ENCODE data around the gene KRTAP2-2. TPM values are rescaled to one million over a fixed set of nuclear protein-coding genes. Genes with fewer than 3 reads are reported as not detected.
"Not testable (repeated sequence)": the region's sequence is repeated elsewhere in the genome, so short reads cannot be mapped to it uniquely, and the experiment has no call there.

KRTAP2-2 gene
- total and polyA plus RNA-seq, 2 of the 4 experiments (the other 2 are of a cell fraction), result 0.17 TPM; not detected in 1

DNA sequence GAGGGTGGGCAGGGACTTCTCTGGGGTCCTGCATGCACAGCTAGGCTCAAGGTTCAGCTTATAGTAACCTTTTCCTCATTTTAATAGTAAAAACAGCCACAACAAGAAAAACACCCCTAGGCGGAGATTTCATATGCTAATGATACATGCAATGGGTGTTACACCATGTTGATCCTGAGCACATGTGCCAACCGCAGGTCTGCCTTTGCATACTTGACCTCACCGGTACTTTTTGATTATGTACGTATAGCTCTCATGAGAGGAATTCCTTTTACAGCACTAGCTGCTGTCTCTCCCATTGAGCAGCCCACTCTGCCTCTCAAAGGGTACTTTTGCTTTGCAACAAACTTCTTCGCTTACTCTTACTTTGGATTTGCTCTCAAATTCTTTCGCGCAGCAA is 41.0 kb upstream of the KRTAP2-2 start:
- CTCF ChIA-PET, result interaction anchor here (0.7 kb wide), 1 partner anchor 227 kb away, joined by 3 read pairs; no protein-coding TSS in a partner anchor
- Histone ChIP-seq H3K4me1 (ENCODE audit: control insufficient read depth, insufficient read depth, low read length) (peaks cover 4% of the 10 kb centered on the region; the same call in 1 of the 2 replicates), H3K56ac (ENCODE audit: extremely low read depth, insufficient read depth, low read length) (no peak overlapping the region), H3K9me3 (ENCODE audit: control insufficient read depth, insufficient read depth, low read length) (no peaks in the 10 kb centered on the region), H3K4me2 (ENCODE audit: low read depth, low read length) (no peak overlapping the region), H2AK9ac (replicated peaks; ENCODE audit: low read depth, low read length, poor library complexity) (no peak overlapping the region), H3K14ac (replicated peaks; ENCODE audit: low read depth, low read length) (no peak overlapping the region), H3K27me3 (ENCODE audit: control insufficient read depth, insufficient read depth, low read length) (no peaks in the 10 kb centered on the region), H3K9ac (ENCODE audit: low read depth, low read length) (no peak overlapping the region), H2BK5ac (ENCODE audit: low read depth, low read length, poor library complexity, severe bottlenecking) (no peak overlapping the region), H2BK15ac (ENCODE audit: low read depth, low read length) (no peak overlapping the region), H3K27ac (ENCODE audit: insufficient read depth, low read length) (no peak overlapping the region), H4K20me1 (ENCODE audit: insufficient read depth, low read length) (no peaks in the 10 kb centered on the region), H3K79me1 (ENCODE audit: low read depth in 1 of 2, low read length in 2 of 2) (no peaks in the 10 kb centered on the region), H2BK20ac (ENCODE audit: low read depth, low read length) (peak overlapping the region; percentile 39), H2AFZ (replicated peaks; ENCODE audit: low read length, poor library complexity) (no peak overlapping the region), H3K23ac (ENCODE audit: low read depth, low read length) (no peak overlapping the region), H4K8ac (ENCODE audit: low read depth in 2 of 2, low read length in 2 of 2) (no peak overlapping the region), H3K36me3 (ENCODE audit: control insufficient read depth, insufficient read depth, low read length) (no peaks in the 10 kb centered on the region), H2AK5ac (ENCODE audit: low read depth, low read length) (no peak overlapping the region), H4K91ac (ENCODE audit: insufficient read depth, low read depth, low read length) (no peak overlapping the region), H3K4me3 (ENCODE audit: insufficient read depth, low read depth, low read length) (no peak overlapping the region), H2BK120ac (ENCODE audit: low read depth, low read length) (peak overlapping the region; percentile 56; the same call in 1 of the 2 replicates), H3K18ac (ENCODE audit: low read depth, low read length) (no peak overlapping the region; the same call in 1 of the 2 replicates), H4K5ac (ENCODE audit: low read depth, low read length) (no peak overlapping the region; the same call in 1 of the 2 replicates), H3K9me1 (ENCODE audit: insufficient read depth, low read length) (peaks cover 3% of the 10 kb centered on the region; the same call in 1 of the 2 replicates), H3K4ac (ENCODE audit: low read depth, low read length) (no peak overlapping the region)
- no TSS peak for BruUV-seq (replicated peaks)
- WGBS, 2 experiments (ENCODE audit: extremely low coverage in 2 of 2, insufficient read length in 1 of 2), result 70% methylated on average over 2 of the region's 7 CpGs; no CpG with 5 or more reads in 1 of the 2 experiments
- POLR2A ChIA-PET (ENCODE audit: unreplicated experiment), result no interaction called here
- DNase-seq (no peak), ATAC-seq (ENCODE audit: low read depth) (no peak)
- TF ChIP-seq BHLHE40 (IDR thresholded peaks at IDR 0.05; ENCODE audit: low read depth, low read length), result no peak
- no peak for TF ChIP-seq CHD1 (IDR thresholded peaks at IDR 0.05; ENCODE audit: low read depth, low read length)
- no peak for TF ChIP-seq SMC3 (IDR thresholded peaks at IDR 0.05; ENCODE audit: low read depth, low read length)
- intact Hi-C loops (cut with micrococcal nuclease) (no loop called here), in situ Hi-C loops (cut with MboI; ENCODE audit: low sequenced_read_pairs) (no loop called here), dilution Hi-C loops (cut with HindIII; ENCODE audit: low sequenced_read_pairs, unreplicated experiment) (no loop called here)

DNA sequence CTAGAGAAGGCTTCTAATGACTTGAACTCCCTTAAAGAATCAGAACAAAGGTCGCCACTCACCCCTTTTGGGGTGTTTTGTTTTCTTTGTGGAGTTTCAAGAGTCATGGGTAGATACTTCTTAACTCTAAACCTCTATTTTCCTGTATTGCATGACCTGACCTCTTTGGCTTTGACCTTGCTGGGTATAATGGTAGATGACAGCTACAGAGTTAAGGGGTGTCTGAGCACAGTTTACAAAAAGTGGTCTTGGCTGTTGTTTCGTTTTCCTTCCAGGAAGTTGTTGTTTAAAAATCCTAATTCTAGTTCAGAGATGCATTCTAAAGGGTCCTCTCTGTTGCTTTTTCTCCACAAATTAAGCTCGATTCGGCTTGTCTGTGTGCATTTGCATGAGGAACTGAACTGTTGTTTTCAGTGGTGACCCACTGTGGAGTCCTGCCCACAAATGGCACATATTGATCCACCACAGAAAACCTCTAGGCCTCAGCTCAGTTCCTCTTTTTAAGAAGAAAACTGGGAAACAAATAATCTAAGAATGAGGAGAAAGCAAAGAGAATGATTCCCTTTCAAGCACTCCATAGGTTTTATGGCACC is 33.8 kb upstream of the KRTAP2-2 start:
- H3K14ac ChIP-seq (replicated peaks; ENCODE audit: low read depth, low read length); H2AK5ac ChIP-seq (ENCODE audit: low read depth, low read length); H3K4me2 ChIP-seq (ENCODE audit: low read depth, low read length); H4K8ac ChIP-seq (ENCODE audit: low read depth in 2 of 2, low read length in 2 of 2); H4K5ac ChIP-seq (ENCODE audit: low read depth, low read length); H3K23ac ChIP-seq (ENCODE audit: low read depth, low read length); H3K9ac ChIP-seq (ENCODE audit: low read depth, low read length); H3K79me1 ChIP-seq (ENCODE audit: low read depth in 1 of 2, low read length in 2 of 2); H3K4me3 ChIP-seq (ENCODE audit: insufficient read depth, low read depth, low read length); H3K36me3 ChIP-seq (ENCODE audit: control insufficient read depth, insufficient read depth, low read length); ATAC-seq (ENCODE audit: low read depth); H3K27ac ChIP-seq (ENCODE audit: insufficient read depth, low read length); H3K18ac ChIP-seq (ENCODE audit: low read depth, low read length); H2BK5ac ChIP-seq (ENCODE audit: low read depth, low read length, poor library complexity, severe bottlenecking); POLR2A ChIA-PET (ENCODE audit: unreplicated experiment); H3K27me3 ChIP-seq (ENCODE audit: control insufficient read depth, insufficient read depth, low read length); H4K20me1 ChIP-seq (ENCODE audit: insufficient read depth, low read length); H4K91ac ChIP-seq (ENCODE audit: insufficient read depth, low read depth, low read length); H3K4me1 ChIP-seq (ENCODE audit: control insufficient read depth, insufficient read depth, low read length); DNase-seq; H2AFZ ChIP-seq (replicated peaks; ENCODE audit: low read length, poor library complexity); H2AK9ac ChIP-seq (replicated peaks; ENCODE audit: low read depth, low read length, poor library complexity); H3K56ac ChIP-seq (ENCODE audit: extremely low read depth, insufficient read depth, low read length); in situ Hi-C loops (cut with MboI; ENCODE audit: low sequenced_read_pairs); BruUV-seq (replicated peaks); H2BK15ac ChIP-seq (ENCODE audit: low read depth, low read length); CTCF ChIA-PET; H3K4ac ChIP-seq (ENCODE audit: low read depth, low read length); intact Hi-C loops (cut with micrococcal nuclease); H2BK20ac ChIP-seq (ENCODE audit: low read depth, low read length); H3K9me3 ChIP-seq (ENCODE audit: control insufficient read depth, insufficient read depth, low read length); dilution Hi-C loops (cut with HindIII; ENCODE audit: low sequenced_read_pairs, unreplicated experiment); H2BK120ac ChIP-seq (ENCODE audit: low read depth, low read length); H3K9me1 ChIP-seq (ENCODE audit: insufficient read depth, low read length): not testable (repeated sequence)
- no CpG with 5 or more reads among the region's 4 CpGs for WGBS, 2 experiments (ENCODE audit: extremely low coverage in 2 of 2, insufficient read length in 1 of 2)

Data from IMR-90 (cell line).